ENCODE data around the gene SLC2A9.

- TF ChIP-seq CTCF (IDR thresholded peaks at IDR 0.05; ENCODE audit: low read length) (no peak), EZH2 (optimal IDR thresholded peaks at IDR 0.05; ENCODE audit: low read depth, low read length) (no peak), EZH2phosphoT487 (IDR thresholded peaks at IDR 0.05; ENCODE audit: low read length) (no peak)
Observed at GRCh38 chr4:10005632-10006031, 15.7 kb downstream of the SLC2A9 start.
